CD4-positive, alpha-beta T cell treated with Interferon gamma for 1 hour (primary cell): ENCODE measurements around the gene IFNA14.
"Not testable (repeated sequence)": the region's sequence is repeated elsewhere in the genome, so short reads cannot be mapped to it uniquely, and the experiment has no call there.

Source experiments
- DNase-seq: peaks from one replicate; pipeline ENCODE4 v3.0.0-alpha.2; 2020

The IFNA14 gene

DNA sequence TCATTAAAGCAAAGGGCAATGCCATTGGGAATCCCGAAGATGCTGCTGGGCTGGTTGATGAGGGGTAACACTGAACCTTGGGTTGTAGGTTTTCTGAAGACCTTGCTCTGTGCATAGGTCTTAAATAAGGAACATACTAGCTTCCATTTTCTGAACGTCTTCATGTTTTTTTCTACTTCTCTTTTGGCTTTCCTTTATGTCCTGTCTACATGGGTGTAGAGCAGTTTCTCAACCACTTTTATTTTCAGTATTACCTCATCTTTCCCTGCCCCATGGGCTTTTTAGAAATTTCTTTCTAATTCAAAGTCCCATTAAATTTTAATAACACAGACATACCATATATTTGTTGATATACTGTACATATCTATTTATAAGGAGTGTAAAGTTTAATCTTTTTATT lies at the start of gene IFNA14:
IFNA14 (minus strand) TSS at position 95 of the 400 bp plus-strand sequence; CDS start at position 25, 70 bp downstream.
- no peak for DNase-seq

DNA sequence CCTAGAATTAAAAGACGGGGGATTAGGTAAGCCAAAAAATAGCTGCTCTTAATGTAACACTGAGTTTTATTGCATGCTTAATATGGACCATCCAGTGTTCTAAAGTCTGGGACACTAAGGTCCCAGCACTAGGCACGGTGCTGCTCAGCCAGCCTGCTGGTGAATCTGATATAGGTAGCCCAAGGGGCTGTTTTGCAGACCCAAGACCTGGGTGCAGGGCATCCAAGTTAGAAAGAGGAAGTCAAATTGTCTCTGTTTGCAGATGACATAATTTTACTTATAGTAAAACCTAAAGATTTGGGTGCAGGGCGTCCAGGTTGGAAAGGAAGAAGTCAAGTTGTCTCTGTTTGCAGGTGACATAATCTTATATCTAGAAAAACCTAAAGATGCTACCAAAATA lies 47.5 kb upstream of the IFNA14 start:
- DNase-seq = no peak

DNA sequence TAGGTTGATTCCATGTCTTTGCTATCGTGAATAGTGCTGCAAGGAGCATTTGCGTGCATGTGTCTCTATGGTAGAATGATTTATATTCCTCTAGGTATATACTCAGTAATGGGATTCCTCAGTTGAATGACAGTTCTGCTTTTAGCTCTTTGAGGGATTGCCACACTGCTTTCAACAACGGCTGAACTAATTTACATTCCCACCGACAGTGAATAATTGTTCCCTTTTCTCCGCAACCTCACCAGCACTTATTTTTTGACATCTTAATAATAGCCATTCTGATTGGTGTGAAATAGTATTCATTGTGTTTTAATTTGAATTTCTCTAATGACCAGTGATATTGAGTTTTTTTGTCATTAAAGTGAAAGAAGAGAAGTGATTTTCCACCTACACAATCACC lies 46.9 kb upstream of the IFNA14 start:
- no peak for DNase-seq

DNA sequence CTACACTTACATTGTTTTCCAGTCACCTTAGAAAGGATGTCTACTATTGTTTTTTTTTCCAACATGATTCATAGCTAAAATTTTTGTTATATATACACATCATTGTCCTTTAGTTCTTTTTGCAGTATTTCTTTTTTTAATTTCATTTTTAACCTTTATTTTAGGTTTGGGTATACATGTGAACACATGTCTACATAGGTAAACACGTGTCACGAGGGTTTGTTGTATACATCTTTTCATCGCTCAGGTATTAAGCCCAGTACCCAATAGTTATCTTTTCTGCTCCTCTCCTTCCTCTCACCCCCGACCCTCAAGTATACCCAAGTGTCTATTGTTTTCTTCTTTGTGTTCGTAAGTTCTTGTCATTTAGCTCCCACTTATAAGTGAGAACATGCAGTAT lies 46.3 kb upstream of the IFNA14 start:
- DNase-seq = no peak

DNA sequence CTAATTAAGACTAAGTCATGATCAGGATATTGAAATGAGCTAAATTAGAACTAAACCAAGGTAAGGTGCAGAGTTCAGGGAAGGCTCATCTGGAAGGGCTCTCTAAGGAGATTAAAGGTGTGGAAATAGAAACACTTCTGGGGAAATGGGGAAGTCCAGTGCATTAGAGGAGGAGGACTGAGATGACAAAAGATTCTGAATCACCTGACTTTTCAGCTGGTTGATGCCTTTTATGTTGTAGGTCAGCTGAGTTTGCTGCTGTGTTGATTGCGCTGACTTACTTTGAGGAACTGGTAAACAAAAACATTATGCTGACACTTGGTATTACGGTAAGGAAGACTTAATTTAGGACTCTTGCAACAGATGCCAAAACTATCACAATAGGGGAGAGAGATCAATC lies 41.5 kb upstream of the IFNA14 start:
- DNase-seq = no peak

- no peak for DNase-seq
Measured at GRCh38 chr9:21268347-21268657, 28.5 kb upstream of the IFNA14 start.

DNA sequence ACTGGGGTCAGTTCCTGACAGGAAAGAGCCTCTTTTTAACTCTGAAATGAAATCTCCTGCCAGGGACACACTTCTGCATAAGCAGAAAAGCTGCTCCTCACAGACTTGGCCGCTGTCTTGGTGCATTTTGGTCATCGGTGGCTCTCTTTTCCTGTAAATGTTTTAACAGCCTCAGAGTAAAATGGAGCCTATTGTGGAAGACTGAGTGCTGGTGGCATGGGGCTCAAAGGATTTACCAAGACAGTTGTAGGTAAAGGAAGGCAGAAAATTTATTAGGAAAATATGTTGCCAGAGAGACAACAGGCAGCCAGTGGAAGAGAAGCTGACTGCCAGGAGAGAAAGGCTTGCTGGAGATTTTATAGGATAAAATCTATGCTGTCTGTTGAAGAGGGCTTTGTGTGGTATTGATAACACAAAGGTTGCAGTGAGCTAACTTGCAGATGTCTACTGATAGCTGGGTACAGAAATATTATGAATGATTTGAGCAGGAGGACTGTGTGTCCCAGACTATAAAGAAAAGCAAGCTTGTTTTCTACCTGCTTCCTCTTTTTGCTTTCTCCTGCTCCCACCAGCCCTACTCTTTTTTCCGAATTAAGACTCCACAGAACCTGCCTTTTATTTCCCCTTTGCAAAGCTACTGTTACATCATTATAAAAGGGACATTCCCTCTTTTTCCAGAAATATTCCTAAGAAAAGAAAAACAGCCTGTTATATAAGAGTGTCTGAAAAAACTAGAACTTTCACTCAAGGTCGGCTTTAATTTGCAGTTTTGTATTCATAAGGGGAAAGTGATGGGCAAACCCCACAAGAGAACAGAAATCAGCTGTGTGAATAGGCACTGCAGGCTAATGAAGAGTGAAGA lies 27.9 kb upstream of the IFNA14 start:
- no peak for DNase-seq

DNA sequence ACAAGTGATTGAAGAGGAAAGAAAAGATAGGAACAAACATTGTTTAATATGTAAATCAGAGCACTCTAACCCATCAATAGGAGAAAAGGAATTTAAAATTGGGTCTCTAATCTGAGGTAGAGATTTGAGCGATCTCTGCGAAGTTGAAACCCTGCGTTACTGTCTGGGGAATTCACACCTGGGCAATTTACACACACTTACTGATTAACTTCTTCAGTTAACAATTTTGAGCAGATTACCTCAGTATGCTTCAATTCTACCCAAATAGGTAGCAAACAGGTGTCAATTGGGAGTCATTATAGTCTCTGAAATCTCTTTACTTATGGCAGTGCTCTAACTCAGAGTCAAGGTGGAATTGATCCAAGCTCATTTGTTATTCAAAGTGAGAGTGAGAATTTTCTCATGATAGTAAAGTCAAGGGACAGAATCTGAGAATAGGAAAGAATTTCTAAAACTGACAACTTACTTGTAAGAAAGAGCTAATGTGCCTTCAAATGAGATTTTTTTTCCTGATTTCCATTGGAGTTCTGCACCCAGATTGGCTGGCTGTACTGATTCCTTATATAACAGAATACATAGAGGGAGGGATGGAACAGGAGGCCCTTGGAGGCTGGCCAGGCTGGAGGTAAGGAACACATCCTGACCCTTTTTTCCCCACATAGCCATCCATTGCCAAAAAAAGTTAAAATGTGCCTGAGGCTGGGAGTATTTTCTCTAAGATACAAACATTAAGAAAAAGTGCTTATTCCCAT lies 27.1 kb upstream of the IFNA14 start:
- DNase-seq = no peak

GRCh38 chr9:21265421-21266189 lies 25.8 kb upstream of the IFNA14 start:
- no peak for DNase-seq

DNA sequence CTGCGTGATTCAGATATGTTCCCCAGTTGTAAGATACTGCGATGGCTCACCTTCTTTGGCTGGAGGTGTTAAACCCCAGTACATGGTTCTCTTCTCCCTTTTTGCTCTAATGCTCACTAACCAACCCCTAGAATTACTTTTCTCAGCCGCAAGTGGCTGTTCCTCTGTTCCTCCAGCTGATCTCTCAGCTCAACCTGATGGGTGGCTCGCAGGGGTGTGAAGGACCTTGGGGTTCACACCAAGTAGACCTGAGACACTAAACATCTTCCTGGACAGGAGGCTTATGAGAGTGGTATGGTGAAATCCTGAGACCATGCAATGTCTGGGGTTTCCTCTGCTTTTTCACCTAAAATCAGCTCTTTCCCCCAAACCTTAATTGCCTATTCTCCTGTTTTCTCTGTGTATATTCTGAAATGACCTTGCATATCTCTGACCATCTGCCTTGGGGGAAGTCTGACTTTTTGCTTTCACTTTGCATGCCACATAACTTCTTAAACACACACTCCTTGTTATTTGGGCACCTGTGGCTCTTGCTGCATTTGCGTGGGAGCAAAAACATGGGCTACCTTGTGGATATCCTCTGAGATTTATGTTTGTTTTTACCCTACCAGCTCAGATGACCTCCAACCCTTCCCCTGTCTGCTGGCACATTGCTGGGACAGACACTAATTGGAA lies 15.9 kb upstream of the IFNA14 start:
- DNase-seq = no peak

DNA sequence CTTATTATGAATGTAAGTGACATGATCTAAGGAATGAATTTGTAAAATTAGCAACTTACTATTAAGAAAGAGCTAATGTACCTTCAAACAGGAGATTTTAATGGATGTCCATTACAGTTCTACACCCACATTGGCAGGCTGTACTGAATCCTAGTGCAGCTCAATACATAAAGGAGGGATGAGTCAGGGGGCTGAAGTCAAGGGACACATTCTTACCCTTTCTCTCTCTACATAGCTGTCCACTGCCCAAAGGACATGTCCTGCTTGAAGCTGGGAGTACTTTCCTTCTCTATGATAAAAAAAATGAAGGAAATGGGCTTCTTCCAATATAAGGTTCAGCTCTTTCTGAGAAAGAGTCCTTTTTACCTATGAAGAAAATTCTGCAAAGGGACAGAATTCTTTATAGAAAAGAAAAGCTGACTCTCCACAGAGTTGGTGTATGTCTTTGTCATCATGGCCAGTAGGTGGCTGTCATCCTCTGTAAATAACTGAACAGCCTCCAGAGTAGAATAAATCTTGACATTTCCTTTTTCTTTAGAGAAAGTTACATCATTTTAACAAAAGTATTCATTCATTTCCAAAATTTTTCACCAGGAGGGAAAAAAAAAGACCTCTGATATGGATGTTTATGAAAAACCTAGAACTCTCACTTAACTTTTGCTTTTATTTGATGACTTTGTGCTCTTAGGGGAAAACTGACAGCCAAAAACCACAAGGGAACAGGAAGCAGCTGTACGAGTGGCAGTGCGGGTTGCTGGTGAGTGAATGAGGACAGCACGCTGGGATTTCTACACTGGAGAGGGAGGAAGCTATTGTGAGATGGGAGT lies 13.1 kb upstream of the IFNA14 start:
- DNase-seq = peak; percentile 23

DNA sequence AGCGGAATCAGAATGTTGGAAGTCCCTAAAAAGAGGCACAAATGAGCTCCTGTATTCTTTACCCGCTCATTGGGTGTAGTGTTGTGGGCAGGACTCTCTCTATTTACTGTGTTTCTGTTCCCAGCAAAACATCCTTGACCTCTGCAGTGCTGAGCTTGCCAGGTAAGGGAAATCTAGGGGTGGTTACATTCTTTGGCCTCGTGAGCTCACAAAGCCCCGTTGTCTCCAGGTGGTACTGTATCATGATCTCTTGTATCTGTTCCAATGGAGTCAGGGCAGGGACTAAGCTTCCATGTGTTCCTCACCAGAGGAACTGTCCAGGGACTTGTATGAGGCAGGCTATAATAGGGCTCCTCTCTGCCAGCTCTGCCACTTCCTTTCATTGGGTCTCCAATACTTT lies 11.8 kb upstream of the IFNA14 start:
- no peak for DNase-seq

DNA sequence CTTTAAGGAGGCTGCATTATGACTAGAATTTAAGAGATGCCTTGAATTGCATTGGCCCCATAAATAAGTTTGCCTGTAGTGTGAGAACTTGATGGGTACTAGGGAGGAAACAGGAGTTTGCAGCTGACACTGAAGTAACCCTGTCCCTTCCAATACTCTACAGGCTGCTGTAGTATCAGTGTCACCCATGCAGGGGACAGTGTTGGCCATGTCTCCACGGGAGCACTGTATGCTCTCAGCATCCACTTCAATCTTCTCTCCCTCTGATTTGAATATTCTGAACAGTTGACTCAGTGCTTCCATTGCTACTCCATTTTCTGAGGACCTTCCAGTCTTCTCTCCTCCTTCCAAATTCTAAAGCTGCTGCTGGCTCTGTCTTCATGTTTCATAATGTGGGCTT lies 11.4 kb upstream of the IFNA14 start:
- no peak for DNase-seq

DNA sequence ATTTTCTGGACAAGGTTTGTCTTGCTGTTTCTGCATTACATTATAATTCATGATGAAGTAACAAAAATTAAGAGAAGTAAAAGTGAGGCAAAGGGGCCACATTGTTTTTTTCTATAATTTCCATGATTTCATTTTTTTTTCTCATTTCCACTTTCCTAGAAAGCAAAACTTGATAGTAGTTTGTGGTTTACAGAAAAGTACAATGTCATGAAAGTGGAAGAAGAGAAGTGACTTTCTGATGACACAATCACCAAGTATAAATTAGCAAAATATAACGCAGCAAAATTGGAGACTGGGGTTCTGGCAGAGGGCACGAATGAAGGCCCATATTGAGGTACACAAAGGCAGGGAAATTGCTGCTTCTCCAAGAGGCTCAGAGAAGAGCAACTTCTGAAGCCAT lies 5.0 kb upstream of the IFNA14 start:
- no peak for DNase-seq

DNA sequence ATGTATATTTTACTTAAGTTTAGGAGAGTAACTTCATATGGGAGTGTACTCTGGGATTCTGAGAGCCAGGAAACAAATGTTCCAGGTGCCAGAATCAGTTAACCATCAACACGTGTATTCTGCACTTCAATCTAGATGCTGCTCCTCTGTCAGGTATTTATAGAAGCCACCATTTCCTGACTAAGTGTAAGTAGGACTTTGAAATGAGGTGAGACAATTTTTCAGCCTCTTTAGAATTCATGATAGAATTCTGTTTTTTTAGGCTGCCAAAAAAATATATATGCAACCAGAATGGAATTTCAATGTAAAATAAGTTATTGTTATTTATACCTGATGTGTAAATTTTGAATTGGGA lies 3.5 kb downstream of the IFNA14 start:
- not testable (repeated sequence) for DNase-seq

DNA sequence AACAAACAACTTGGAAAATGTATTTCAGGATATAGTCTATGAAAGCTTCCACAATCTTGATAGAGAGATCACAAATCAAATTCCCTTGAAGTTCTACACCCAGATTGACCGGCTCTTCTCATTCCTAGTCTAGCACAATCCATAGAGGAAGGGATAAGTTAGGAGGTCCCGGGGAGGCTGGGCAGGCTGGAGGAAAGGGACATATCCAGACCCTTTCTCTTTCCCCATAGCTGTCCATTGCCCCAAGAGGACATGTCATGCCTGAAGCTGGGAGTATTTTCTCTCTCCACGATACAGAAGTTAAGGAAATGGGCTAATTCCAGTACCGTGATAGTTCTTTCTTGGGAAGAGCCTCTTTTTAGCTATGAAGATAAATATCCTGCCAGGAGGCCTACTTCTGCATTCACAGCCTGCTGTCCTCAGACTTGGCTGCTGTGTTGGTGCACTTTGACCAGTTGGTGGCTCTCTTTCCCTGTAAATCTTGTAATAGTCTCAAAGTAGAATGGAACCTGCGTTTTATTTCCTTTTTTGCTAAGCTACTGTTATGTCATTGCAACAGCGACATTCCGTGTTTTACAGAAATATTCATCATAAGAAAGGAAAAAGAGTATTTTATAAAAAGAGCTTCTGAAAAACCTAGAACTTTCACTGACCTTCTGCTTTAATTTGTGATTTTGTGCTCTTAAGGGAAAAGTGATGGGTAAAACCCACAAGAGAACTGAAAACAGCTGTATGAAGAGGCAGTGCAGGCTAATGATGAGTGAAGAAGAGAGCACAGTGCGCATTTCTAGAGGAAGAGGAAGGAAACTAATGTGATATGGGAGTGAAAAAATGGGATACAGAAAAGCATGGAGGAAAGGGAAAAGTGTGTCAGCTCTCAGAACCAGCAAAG lies 4.1 kb downstream of the IFNA14 start:
- peak; percentile 28 for DNase-seq

- DNase-seq = no peak
Measured at GRCh38 chr9:21234153-21234687, 5.6 kb downstream of the IFNA14 start.

DNA sequence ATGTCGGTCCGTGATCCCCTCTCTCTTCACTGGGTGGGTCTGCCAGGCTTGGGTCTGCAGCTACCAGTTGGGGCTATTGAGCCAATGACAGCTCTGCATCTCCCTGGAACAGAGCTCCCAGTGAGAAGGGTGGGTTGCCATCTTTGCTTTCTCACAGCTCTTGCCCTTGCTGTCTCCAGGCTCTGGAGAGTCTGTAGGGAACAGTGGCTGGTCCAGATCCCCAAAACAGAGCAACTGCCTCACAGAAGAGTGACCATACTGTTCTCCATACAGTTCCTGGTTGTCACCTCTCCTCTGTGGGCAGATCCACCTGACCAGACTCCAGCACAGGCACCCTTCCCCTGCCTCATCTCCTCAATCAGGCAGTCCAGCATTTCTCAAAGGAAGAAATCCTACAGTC lies 6.5 kb downstream of the IFNA14 start:
- DNase-seq = no peak

DNA sequence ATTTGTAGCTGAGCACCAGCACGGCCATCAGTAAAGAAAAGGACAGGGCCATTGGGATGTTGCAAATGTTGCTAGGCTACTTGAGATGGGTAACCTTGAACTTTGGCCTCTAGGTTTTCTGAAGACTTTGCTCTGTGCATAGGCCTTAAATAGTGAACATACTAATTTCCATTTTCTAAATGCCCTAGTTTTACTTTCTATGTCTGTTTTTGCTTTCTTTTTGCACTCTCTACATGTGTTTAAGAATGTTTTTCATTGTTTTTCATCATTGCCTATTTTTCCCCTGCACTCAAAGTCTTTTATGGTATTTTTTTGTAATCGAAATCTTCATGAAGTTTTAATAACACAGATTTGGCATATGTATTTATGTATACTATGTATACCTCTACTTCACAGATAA lies 11.7 kb downstream of the IFNA14 start, which contains the start of gene IFNA17:
IFNA17 (minus strand) TSS at position 101 of the 400 bp plus-strand sequence; CDS start at position 52, 49 bp downstream.
- no peak for DNase-seq

DNA sequence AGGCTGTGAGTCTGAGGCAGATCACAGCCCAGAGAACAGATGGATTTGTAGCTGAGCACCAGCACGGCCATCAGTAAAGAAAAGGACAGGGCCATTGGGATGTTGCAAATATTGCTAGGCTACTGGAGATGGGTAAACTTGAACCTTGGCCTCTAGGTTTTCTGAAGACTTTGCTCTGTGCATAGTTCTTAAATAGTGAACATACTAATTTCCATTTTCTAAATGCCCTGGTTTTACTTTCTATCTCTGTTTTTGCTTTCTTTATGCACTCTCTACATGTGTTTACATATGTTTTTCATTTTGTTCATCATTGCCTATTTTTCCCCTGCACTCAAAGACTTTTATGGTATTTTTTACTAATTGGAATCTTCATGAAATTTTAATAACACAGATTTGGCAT lies 22.6 kb downstream of the IFNA14 start, which contains the start of gene IFNA16:
IFNA16 (minus strand) TSS at position 101 of the 400 bp plus-strand sequence; CDS start at position 95, 6 bp downstream.
- DNase-seq = not testable (repeated sequence)
